Colonic mucosa (tissue), 2 donors: ENCODE measurements around the gene CLCN5. TPM values are rescaled to one million over a fixed set of nuclear protein-coding genes. Genes with fewer than 3 reads are reported as not detected.

Source experiments
- microRNA-seq: library from miRNA; unstranded; fragments of <30 nt; microRNA quantifications from one replicate; pipeline ENCODE4, GENCODE V29; 2019
- total RNA-seq, 2 donors: library from RNA; stranded (reverse); fragmentation: NEBNext Ultra II Directional in 1 of 2; extraction: Animal tissue kit (Norgen Biotek cat#: 25700) in 1 of 2; gene quantifications; one replicate each; pipeline ENCODE4 v1.2.1, GENCODE V29; 2021
- donor health status: DM: no; HTN: no; CAD: no.
- donor health status: DM: no; HTN: no; CAD: no.

The CLCN5 gene
- total RNA-seq, 2 donors from 2014 or later: 9.7 to 10.0 TPM

Small RNAs within 50 kb of the gene (microRNA-seq; reads per million reads assigned to microRNA genes)
- gene MIR188: 127 reads per million, percentile 56 among the genes with 10 or more reads in this experiment
- 269 reads per million, percentile 63 among the genes with 10 or more reads in this experiment for gene MIR362
- 25.4 reads per million, percentile 31 among the genes with 10 or more reads in this experiment for gene MIR500A
- not detected for gene MIR500B
- gene MIR501: 138 reads per million, percentile 58 among the genes with 10 or more reads in this experiment
- gene MIR502: 68.4 reads per million, percentile 49 among the genes with 10 or more reads in this experiment
- gene MIR532: 810 reads per million, percentile 77 among the genes with 10 or more reads in this experiment
- gene MIR660: 320 reads per million, percentile 65 among the genes with 10 or more reads in this experiment

Other genes starting within 250 kb of the CLCN5 start
- not detected for gene PAGE1, start 226.6 kb upstream of the CLCN5 start, total RNA-seq
- not detected for gene PAGE4, start 93.3 kb upstream of the CLCN5 start, total RNA-seq
- gene USP27X, start 43.1 kb upstream of the CLCN5 start, total RNA-seq: 1 to 10 TPM; 1.0 to 2.2 TPM